SK-N-SH (cell line): ENCODE data around the gene PPP1R14C. TPM values are rescaled to one million over a fixed set of nuclear protein-coding genes. Genes with fewer than 3 reads are reported as not detected.

Source experiments
- CTCF ChIA-PET: fragments of 300-600, 350-600 bp; formaldehyde crosslinking; extraction: SDS; loops from one replicate; lab custom pipeline; 2021; lab: Yijun Ruan, JAX
- POLR2A ChIA-PET: fragments of 350-600 bp; sonication (Branson Sonifier 250); formaldehyde crosslinking; extraction: SDS; loops from one replicate; lab custom pipeline; 2020; ENCODE audit warnings: antibody characterized with exemption, inconsistent platforms; lab: Yijun Ruan, JAX
- DNase-seq: peaks from one replicate; pipeline ENCODE4 v3.0.0; 2012
- H2AFZ ChIP-seq: fragments of 200-600 bp; sonication (generic); 2 replicates; pipeline ENCODE4 v1.8.1; 2016; ENCODE audit warnings: antibody characterized with exemption, mild to moderate bottlenecking, low read depth
- H3F3A ChIP-seq: fragments of 200-600 bp; sonication (generic); replicated peaks from 2 replicates; pipeline ENCODE3; 2016; ENCODE audit warnings: antibody characterized with exemption, mild to moderate bottlenecking; ENCODE audit not compliant: insufficient read depth
- H3K27ac ChIP-seq, 2 experiments: fragments of 200-500 bp in 1 of 2; fragments of 200-600 bp in 1 of 2; sonication (Bioruptor generic) in 1 of 2; sonication (generic), shearing (Covaris generic) in 1 of 2; 2 replicates each; pipeline versions ENCODE4 v1.5.1 to v1.6.1; 2014 to 2016; ENCODE audit warnings: low read depth in 2 of 2, inconsistent platforms in 1 of 2, low read length in 1 of 2, mild to moderate bottlenecking in 1 of 2, mixed read lengths in 1 of 2
- H3K27me3 ChIP-seq: fragments of 200-600 bp; sonication (generic), shearing (Covaris generic); 2 replicates; pipeline ENCODE4 v1.6.1; 2016; ENCODE audit warnings: mixed run types; ENCODE audit not compliant: insufficient read depth
- H3K36me3 ChIP-seq, 2 experiments: fragments of 200-500 bp in 1 of 2; fragments of 200-600 bp in 1 of 2; sonication (Bioruptor generic) in 1 of 2; sonication (generic) in 1 of 2; replicated peaks in 1 of 2; 2 replicates each; pipeline versions ENCODE3 to v1.5.1; 2014 to 2016; ENCODE audit warnings: low read length in 1 of 2, mild to moderate bottlenecking in 1 of 2; ENCODE audit not compliant: insufficient read depth in 2 of 2, control insufficient read depth in 1 of 2
- H3K4me1 ChIP-seq, 2 experiments: fragments of 200-500 bp in 1 of 2; fragments of 200-600 bp in 1 of 2; sonication (Bioruptor generic) in 1 of 2; sonication (generic), shearing (Covaris generic) in 1 of 2; 2 replicates each; pipeline versions ENCODE4 v1.5.1 to v1.6.1; 2014 to 2016; ENCODE audit warnings: low read depth in 1 of 2, low read length in 1 of 2, mixed run types in 1 of 2; ENCODE audit not compliant: insufficient read depth in 2 of 2, control insufficient read depth in 1 of 2
- H3K4me2 ChIP-seq: fragments of 200-600 bp; sonication (generic), shearing (Covaris generic); 2 replicates; pipeline ENCODE4 v1.6.1; 2017; ENCODE audit warnings: mixed run types
- H3K4me3 ChIP-seq, 2 experiments: fragments of 200-500 bp in 1 of 2; fragments of 200-600 bp in 1 of 2; sonication (Bioruptor generic) in 1 of 2; sonication (generic), shearing (Covaris generic) in 1 of 2; 2 replicates each; pipeline versions ENCODE4 v1.5.1 to v1.8.1; 2014 to 2016; ENCODE audit warnings: low read depth in 2 of 2, inconsistent platforms in 1 of 2, low read length in 1 of 2, mild to moderate bottlenecking in 1 of 2, mixed read lengths in 1 of 2, moderate library complexity in 1 of 2
- H3K79me2 ChIP-seq: fragments of 200-600 bp; sonication (generic); 2 replicates; pipeline ENCODE4 v1.8.1; 2017; ENCODE audit warnings: mild to moderate bottlenecking; ENCODE audit not compliant: insufficient read depth
- H3K9ac ChIP-seq: fragments of 200-600 bp; sonication (generic); 2 replicates; pipeline ENCODE4 v1.6.1; 2017; ENCODE audit warnings: mixed run types
- H3K9me2 ChIP-seq: fragments of 200-600 bp; sonication (generic); 2 replicates; pipeline ENCODE4 v1.6.1; 2017; ENCODE audit warnings: mixed run types
- H3K9me3 ChIP-seq: fragments of 200-600 bp; sonication (generic); 2 replicates; pipeline ENCODE4 v1.6.1; 2017; ENCODE audit warnings: mixed run types, mild to moderate bottlenecking, moderate library complexity
- H4K20me1 ChIP-seq: fragments of 200-600 bp; sonication (generic); 2 replicates; pipeline ENCODE4 v1.6.1; 2017; ENCODE audit warnings: mild to moderate bottlenecking, mixed run types; ENCODE audit not compliant: insufficient read depth
- ELF1 ChIP-seq: IDR thresholded peaks from 2 replicates; pipeline ENCODE4 v1.4.0; 2012
- EZH2phosphoT487 ChIP-seq: fragments of 200-600 bp; sonication (generic); IDR thresholded peaks from 2 replicates; pipeline ENCODE4 v1.6.1; 2017; ENCODE audit warnings: low read depth, mixed run types, mild to moderate bottlenecking, antibody characterized with exemption, moderate library complexity, borderline replicate concordance
- FOSL2 ChIP-seq: IDR thresholded peaks from 2 replicates; pipeline ENCODE4 v1.4.0; 2012; ENCODE audit warnings: low read depth, mild to moderate bottlenecking, moderate library complexity, borderline replicate concordance
- FOXJ3 ChIP-seq: sonication (generic); formaldehyde crosslinking; IDR thresholded peaks from 2 replicates; pipeline ENCODE4 v1.5.1; 2020; ENCODE audit warnings: mild to moderate bottlenecking, missing genetic modification reagents
- GABPA ChIP-seq: IDR thresholded peaks from 2 replicates; pipeline ENCODE4 v1.4.0; 2012; ENCODE audit warnings: low read depth, mild to moderate bottlenecking
- NFIC ChIP-seq: IDR thresholded peaks from 2 replicates; pipeline ENCODE4 v1.4.0; 2012; ENCODE audit warnings: borderline replicate concordance
- NRF1 ChIP-seq: IDR thresholded peaks from 2 replicates; pipeline ENCODE4 v1.6.1; 2012; ENCODE audit warnings: low read depth, mild to moderate bottlenecking, low read length
- RAD21 ChIP-seq: IDR thresholded peaks from 2 replicates; pipeline ENCODE4 v1.6.1; 2012; ENCODE audit warnings: mild to moderate bottlenecking, low read length
- RXRA ChIP-seq: IDR thresholded peaks from 2 replicates; pipeline ENCODE4 v1.4.0; 2012; ENCODE audit warnings: low read depth, mild to moderate bottlenecking, borderline replicate concordance
- SIN3A ChIP-seq: IDR thresholded peaks from 2 replicates; pipeline ENCODE4 v1.6.1; 2012; ENCODE audit warnings: low read depth, mild to moderate bottlenecking, low read length, moderate library complexity, borderline replicate concordance
- SMC3 ChIP-seq: IDR thresholded peaks from 2 replicates; pipeline ENCODE4 v1.6.1; 2012; ENCODE audit warnings: low read depth, low read length, improper control_type of control experiment
- WGBS: methylation state at CpG from one replicate; pipeline ENCODE4 v1.1.6; 2017; ENCODE audit warnings: low lambda C conversion rate; 5-methylcytosine and 5-hydroxymethylcytosine counted together
- polyA plus RNA-seq, 3 experiments: library from polyadenylated mRNA; depleted of rRNA; stranded (reverse); fragments of >200 nt; gene quantifications; 2 replicates each; pipeline ENCODE4 v1.2.3, GENCODE V29; 2012
- TF ChIP-seq, protein P1 (sequence below): fragments of 150-350 bp; IDR thresholded peaks from 2 replicates; pipeline ENCODE4 v1.6.1; 2016; ENCODE audit warnings: mild to moderate bottlenecking, low read depth, low read length
- TF ChIP-seq, protein P2 (sequence below): IDR thresholded peaks from 2 replicates; pipeline ENCODE4 v1.4.0; 2012; ENCODE audit warnings: low read depth, borderline replicate concordance

Gene PPP1R14C
- polyA plus RNA-seq, 1 of the 3 experiments (the other 2 are of a cell fraction), result not detected

DNA sequence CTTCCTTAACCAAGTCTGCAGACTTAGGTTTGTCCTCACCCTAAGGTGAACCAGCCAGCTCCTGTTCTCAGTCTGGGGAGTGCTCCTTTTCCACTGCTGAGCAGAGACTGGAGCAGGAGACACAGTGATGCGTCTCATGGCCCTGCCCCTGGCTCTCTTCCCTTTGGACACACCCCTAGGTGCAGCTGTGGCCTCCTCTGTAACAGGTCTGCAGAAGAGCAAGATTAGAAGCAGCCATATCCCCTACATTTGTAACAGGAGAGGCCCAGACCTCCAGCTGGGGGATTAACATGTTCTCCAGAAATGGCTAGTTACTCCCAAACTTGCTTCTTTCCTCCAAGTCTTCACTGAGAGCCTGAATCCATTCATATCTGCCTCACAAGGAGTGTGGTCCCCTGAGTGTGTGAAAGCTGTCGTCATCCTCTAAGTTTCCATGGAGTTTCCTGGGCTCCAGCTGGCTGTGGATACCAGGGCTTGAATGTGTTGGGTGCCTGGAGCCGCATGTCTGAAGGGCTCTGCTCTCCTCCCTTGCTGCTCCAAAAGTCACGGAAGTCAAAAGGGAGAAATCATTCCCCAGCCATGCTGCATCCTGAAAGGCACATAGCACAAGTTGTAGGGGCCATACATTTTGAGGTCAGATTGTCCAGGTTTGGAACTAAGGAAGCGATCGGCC is 57.7 kb downstream of the PPP1R14C start (continued):
- no peak for TF ChIP-seq NRF1
- TF ChIP-seq, protein P1, sequence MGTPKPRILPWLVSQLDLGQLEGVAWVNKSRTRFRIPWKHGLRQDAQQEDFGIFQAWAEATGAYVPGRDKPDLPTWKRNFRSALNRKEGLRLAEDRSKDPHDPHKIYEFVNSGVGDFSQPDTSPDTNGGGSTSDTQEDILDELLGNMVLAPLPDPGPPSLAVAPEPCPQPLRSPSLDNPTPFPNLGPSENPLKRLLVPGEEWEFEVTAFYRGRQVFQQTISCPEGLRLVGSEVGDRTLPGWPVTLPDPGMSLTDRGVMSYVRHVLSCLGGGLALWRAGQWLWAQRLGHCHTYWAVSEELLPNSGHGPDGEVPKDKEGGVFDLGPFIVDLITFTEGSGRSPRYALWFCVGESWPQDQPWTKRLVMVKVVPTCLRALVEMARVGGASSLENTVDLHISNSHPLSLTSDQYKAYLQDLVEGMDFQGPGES, result no peak
- TF ChIP-seq SIN3A, result no peak
- no peak for TF ChIP-seq NFIC
- TF ChIP-seq, protein P2, sequence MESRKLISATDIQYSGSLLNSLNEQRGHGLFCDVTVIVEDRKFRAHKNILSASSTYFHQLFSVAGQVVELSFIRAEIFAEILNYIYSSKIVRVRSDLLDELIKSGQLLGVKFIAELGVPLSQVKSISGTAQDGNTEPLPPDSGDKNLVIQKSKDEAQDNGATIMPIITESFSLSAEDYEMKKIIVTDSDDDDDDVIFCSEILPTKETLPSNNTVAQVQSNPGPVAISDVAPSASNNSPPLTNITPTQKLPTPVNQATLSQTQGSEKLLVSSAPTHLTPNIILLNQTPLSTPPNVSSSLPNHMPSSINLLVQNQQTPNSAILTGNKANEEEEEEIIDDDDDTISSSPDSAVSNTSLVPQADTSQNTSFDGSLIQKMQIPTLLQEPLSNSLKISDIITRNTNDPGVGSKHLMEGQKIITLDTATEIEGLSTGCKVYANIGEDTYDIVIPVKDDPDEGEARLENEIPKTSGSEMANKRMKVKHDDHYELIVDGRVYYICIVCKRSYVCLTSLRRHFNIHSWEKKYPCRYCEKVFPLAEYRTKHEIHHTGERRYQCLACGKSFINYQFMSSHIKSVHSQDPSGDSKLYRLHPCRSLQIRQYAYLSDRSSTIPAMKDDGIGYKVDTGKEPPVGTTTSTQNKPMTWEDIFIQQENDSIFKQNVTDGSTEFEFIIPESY, result no peak

DNA sequence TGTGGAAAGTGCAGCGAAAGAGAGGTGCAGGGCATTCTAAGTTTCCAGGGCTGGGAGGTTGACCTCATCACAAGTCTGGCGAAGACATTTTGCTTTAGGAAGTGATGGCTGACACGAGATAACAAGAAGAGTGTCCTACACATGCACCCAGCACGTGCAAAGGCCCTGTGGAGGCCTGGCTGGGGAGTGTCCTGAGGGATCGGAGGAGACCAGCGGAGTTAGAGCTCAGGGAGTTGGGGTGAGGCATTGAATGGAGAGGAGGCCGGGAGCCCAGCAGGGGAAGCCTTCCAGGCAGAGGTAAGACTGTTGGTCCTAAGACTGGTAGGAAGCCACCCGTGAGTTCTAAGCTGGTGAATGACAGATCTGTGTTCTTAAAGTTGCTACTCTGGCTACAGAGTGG is 58.4 kb downstream of the PPP1R14C start:
- no peaks in the 10 kb centered on the region for H4K20me1 ChIP-seq
- no peaks in the 10 kb centered on the region for H3K9me3 ChIP-seq
- H3K27me3 ChIP-seq, result peaks cover 39% of the 10 kb centered on the region; the same call in 1 of the 2 replicates
- H2AFZ ChIP-seq, result no peak overlapping the region
- H3K79me2 ChIP-seq, result no peaks in the 10 kb centered on the region
- H3K27ac ChIP-seq, result no peak overlapping the region
- no peak overlapping the region for H3K4me2 ChIP-seq
- TF ChIP-seq SMC3 (no peak), GABPA (no peak), EZH2phosphoT487 (no peak), FOXJ3 (no peak), RAD21 (no peak), RXRA (no peak), FOSL2 (no peak), ELF1 (no peak)
- no peak overlapping the region for H3K9ac ChIP-seq
- CTCF ChIA-PET, result no interaction called here
- H3K36me3 ChIP-seq, result no peaks in the 10 kb centered on the region
- H3K4me1 ChIP-seq, result no peaks in the 10 kb centered on the region
- no peak overlapping the region for H3K4me3 ChIP-seq
- H3F3A ChIP-seq, result no peaks in the 10 kb centered on the region
- POLR2A ChIA-PET, result no interaction called here
- 17% methylated on average over 8 of the region's 8 CpGs for WGBS
- DNase-seq, result no peak
- no peaks in the 10 kb centered on the region for H3K9me2 ChIP-seq
